Panc1 (cell line): ENCODE results near the gene UBXN2A.

Experiments used
- CTCF ChIP-seq: fragments of 450-650 bp; IDR thresholded peaks from 2 replicates; pipeline ENCODE4 v1.5.1; 2017; ENCODE audit warnings: mild to moderate bottlenecking
- POLR2AphosphoS5 ChIP-seq: IDR thresholded peaks from 2 replicates; pipeline ENCODE4 v1.6.1; 2012; ENCODE audit warnings: mild to moderate bottlenecking, low read depth, low read length, moderate library complexity
- REST ChIP-seq, 2 experiments: IDR thresholded peaks; 2 replicates each; pipeline ENCODE4 v1.6.1; 2011 to 2012; ENCODE audit warnings: low read depth in 2 of 2, control low read depth in 1 of 2, low read length in 1 of 2, mild to moderate bottlenecking in 1 of 2, moderate library complexity in 1 of 2; ENCODE audit not compliant: insufficient read depth in 1 of 2
- SIN3A ChIP-seq: IDR thresholded peaks from 2 replicates; pipeline ENCODE4 v1.6.1; 2012; ENCODE audit warnings: low read depth, mild to moderate bottlenecking, low read length, moderate library complexity, borderline replicate concordance; ENCODE audit not compliant: insufficient read depth
- TCF7L2 ChIP-seq: IDR thresholded peaks from 2 replicates; pipeline ENCODE4 v1.6.1; 2011; ENCODE audit warnings: mild to moderate bottlenecking, low read depth, low read length, inconsistent platforms

GRCh38 chr2:23940718-23941620 is 706 bp downstream of the UBXN2A start:
- TF ChIP-seq CTCF (no peak), SIN3A (no peak; the same call in 1 of the 2 replicates), POLR2AphosphoS5 (no peak), TCF7L2 (no peak), REST (IDR thresholded peaks at IDR 0.05; ENCODE audit: insufficient read depth in 1 of 2, low read depth in 2 of 2, low read length in 1 of 2) (no peak)
